ENCODE results near the gene PER1.

DNA sequence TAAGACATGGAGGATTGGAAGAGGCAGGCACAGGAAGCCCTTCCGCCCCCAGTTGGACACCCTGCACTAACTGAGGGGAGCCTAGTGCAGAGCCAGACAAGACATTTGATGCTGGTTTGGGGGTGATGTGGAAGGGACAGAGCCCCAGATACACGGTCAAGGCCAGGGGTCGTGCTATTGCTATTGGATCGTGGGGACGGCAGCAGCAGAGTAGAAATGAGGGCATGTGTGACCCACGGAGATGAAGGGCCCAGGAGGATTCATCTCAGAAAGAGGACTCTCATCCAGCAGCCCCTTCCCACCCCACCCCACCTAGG is 12.6 kb upstream of the PER1 start:
- TF ChIP-seq YY1 (IDR thresholded peaks at IDR 0.05; ENCODE audit: extremely low read depth, insufficient replicate concordance, low read depth, low read length): no peak
- TF ChIP-seq EZH2 (IDR thresholded peaks at IDR 0.05): no peak
- no peak for TF ChIP-seq CEBPB (IDR thresholded peaks at IDR 0.05; ENCODE audit: low read depth)
- TF ChIP-seq, protein P1, sequence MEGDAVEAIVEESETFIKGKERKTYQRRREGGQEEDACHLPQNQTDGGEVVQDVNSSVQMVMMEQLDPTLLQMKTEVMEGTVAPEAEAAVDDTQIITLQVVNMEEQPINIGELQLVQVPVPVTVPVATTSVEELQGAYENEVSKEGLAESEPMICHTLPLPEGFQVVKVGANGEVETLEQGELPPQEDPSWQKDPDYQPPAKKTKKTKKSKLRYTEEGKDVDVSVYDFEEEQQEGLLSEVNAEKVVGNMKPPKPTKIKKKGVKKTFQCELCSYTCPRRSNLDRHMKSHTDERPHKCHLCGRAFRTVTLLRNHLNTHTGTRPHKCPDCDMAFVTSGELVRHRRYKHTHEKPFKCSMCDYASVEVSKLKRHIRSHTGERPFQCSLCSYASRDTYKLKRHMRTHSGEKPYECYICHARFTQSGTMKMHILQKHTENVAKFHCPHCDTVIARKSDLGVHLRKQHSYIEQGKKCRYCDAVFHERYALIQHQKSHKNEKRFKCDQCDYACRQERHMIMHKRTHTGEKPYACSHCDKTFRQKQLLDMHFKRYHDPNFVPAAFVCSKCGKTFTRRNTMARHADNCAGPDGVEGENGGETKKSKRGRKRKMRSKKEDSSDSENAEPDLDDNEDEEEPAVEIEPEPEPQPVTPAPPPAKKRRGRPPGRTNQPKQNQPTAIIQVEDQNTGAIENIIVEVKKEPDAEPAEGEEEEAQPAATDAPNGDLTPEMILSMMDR (IDR thresholded peaks at IDR 0.05 in 2 of 3, conservative IDR thresholded peaks at IDR 0.05 in 1 of 3; ENCODE audit: borderline replicate concordance in 1 of 3, insufficient read depth in 1 of 3, low read depth in 2 of 3, low read length in 2 of 3): no peak
- TF ChIP-seq TCF7L2 (IDR thresholded peaks at IDR 0.05; ENCODE audit: borderline replicate concordance, extremely low read depth, insufficient read depth, insufficient read length): no peak
- TF ChIP-seq, protein P2, sequence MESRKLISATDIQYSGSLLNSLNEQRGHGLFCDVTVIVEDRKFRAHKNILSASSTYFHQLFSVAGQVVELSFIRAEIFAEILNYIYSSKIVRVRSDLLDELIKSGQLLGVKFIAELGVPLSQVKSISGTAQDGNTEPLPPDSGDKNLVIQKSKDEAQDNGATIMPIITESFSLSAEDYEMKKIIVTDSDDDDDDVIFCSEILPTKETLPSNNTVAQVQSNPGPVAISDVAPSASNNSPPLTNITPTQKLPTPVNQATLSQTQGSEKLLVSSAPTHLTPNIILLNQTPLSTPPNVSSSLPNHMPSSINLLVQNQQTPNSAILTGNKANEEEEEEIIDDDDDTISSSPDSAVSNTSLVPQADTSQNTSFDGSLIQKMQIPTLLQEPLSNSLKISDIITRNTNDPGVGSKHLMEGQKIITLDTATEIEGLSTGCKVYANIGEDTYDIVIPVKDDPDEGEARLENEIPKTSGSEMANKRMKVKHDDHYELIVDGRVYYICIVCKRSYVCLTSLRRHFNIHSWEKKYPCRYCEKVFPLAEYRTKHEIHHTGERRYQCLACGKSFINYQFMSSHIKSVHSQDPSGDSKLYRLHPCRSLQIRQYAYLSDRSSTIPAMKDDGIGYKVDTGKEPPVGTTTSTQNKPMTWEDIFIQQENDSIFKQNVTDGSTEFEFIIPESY (IDR thresholded peaks at IDR 0.05; ENCODE audit: extremely low read depth, insufficient replicate concordance, low read length): no peak
